NCI-H524 (cell line): ENCODE results near the gene ZBTB39.
"Not testable (repeated sequence)": the region's sequence is repeated elsewhere in the genome, so short reads cannot be mapped to it uniquely, and the experiment has no call there.

Source experiments
- DNase-seq, 2 experiments: peaks; one replicate each; lab custom pipeline; 2025; lab: John Stamatoyannopoulos, UW

Gene ZBTB39

DNA sequence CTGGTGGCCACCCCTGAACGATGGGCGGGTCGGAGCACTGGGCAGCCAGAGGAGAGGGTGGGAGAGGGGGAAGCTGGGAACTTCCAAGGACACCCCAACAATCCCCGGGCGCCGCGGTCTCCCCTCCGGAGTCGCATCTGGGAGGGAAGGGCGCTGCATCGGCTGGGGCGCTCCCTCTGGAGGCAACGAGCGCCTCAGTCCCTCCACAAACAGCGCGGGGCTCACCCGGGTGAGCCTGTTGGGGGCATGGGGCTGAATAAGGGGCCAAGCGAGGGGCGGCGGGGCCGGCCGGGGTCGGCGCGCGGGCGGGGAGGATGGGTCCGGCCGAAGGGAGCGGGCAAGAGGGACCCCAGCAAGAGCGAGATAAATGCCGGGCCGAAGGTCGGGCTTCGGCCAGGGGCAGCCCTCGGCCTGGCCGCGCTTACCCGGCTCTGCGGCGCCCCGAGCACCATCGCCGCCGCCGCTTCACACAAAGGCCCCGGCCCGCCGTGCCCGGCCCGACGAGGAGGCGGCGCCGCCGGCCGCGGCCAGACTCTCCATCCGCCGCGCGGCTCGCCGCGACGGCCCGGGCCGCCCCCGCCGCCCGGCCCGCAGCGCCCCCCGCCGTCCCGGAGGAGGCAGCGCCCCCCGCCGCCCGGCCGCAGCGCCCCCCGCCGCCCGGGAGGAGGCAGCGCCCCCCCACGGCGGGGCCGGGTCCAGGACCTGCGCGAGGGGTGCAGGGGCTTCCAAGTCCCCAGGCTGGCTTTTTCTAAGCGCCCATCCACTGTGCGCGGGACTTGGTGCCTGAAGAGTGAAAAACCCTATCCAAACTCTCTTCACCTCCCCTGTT is at the start of gene ZBTB39:
Gene ZBTB39, minus strand, starts transcription at position 567 of the 829 bp plus-strand sequence. CDS start 1,629 bp downstream, outside the sequence.
- DNase-seq, result peak; percentile 41 to 47

DNA sequence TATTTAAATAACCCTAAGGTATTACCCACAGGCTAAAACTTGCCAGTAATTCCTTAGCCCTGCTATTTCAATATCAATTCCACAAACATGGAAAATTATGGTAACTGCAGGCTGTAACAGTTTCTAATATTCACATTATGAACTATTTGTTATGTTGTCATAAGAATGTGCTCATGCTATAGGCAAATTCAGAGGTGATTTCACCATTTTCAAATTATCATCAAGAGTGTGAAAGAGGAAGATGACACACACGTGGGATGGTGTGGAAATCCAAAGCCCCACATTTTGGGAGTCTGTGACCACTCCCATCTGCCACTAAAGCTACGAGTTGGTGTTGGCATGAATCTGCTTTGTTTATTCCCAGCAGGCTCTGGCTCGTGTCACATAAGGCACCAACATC is 49.5 kb upstream of the ZBTB39 start:
- DNase-seq, result no peak

- DNase-seq, result not testable (repeated sequence)
Observed at GRCh38 chr12:57053901-57054300, 47.6 kb upstream of the ZBTB39 start.

DNA sequence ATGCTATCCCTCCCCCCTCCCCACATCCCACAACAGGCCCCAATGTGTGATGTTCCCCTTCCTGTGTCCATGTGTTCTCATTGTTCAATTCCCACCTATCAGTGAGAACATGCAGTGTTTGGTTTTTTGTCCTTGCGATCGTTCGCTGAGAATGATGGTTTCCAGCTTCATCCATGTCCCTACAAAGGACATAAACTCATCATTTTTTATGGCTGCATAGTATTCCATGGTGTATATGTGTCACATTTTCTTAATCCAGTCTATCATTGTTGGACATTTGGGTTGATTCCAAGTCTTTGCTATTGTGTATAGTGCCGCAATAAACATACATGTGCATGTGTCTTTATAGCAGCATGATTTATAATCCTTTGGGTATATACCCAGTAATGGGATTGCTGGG is 46.8 kb upstream of the ZBTB39 start:
- not testable (repeated sequence) for DNase-seq

GRCh38 chr12:57051011-57051410 is 44.7 kb upstream of the ZBTB39 start:
- DNase-seq, result no peak

GRCh38 chr12:57049890-57050289 is 43.5 kb upstream of the ZBTB39 start, which contains the start of gene MYO1A:
TSS of gene MYO1A (minus strand) at chr12:57050129. CDS start at chr12:57048323, 1,806 bp downstream.
- no peak for DNase-seq

DNA sequence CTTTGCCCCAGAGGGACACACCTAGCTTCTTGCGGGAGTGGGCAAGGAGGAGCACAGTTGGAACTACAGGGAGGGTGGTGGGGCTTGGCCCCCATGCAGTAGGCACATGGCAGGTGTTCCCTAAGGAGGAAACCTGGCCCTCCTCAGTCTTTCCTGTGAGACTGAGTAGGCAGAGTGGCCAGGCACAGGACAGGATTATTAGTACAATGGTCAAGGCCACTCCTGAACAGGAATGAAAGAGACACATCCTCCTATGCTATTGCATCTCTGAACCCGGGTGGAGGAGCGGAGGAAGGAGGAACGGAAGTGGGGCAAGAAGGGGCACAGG is 42.7 kb upstream of the ZBTB39 start:
- no peak for DNase-seq

DNA sequence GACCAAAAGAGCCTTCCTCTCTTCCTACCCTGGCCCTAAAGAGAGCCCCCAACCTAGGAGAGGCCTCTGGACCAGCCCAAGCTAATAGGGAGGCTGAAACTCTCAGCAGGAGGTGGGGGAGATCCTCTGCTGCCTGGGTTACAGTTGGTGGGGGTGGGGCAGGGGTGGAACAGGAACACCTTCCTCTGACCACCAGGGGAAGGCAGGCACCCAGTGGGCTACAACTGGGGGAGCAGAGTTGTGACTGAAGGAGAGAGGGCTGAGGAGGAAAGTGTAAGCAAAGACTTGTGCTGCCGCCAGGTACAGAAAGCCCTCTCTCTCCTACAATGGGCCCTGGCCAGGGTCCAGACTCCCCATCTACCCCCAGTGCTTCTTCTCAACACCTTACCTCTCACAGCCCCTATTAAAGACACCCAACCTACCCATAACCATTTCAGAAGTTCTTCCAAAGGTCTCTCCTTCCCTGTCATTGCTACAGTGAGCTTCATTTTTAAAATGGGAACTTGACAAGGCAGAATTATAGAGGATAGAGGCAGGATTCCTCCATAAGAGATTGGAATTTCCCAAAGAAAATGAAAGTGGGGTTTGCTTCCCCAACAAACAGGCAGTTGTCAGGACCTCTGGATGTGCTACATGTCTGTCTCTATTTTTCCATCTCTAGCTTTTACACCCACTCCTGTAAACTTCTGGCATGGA is 42.2 kb upstream of the ZBTB39 start:
- DNase-seq, result no peak

GRCh38 chr12:57047981-57048380 is 41.6 kb upstream of the ZBTB39 start:
- no peak for DNase-seq

- DNase-seq, result no peak
Observed at GRCh38 chr12:57046947-57047890, 40.9 kb upstream of the ZBTB39 start.

DNA sequence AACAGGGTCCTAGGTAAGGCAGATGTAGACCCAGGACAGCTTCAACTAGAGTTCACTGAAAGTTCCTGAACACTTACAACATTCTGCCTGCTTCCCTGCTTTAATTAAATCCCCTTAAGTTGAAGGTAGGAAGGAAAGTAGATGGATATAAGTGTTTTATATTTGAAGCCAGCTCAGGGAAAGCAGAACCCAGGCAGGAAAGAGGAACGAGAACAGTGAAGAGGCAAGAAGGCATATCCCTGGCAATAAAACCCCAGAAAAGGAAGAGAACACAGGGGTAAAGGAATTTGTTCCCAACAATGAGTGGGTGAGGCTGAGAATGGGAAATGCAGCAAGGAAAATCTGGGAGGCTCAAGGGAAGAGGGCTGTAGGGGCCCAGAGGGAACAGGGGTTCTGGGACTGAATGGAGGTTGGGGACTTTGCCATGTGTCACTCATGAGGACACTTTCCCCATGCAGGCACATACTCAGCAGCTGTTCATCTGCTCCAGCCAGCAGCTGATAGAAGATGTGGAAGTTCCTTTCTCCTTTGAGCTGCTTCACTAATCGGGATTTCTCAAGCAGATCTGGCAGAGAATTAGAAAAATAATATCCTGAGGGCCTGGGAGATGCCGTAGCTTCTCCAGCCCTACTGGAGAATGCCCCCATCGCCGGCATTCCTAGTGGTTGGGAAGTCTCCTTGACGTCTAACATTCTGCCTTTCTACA is 39.9 kb upstream of the ZBTB39 start:
- no peak for DNase-seq

DNA sequence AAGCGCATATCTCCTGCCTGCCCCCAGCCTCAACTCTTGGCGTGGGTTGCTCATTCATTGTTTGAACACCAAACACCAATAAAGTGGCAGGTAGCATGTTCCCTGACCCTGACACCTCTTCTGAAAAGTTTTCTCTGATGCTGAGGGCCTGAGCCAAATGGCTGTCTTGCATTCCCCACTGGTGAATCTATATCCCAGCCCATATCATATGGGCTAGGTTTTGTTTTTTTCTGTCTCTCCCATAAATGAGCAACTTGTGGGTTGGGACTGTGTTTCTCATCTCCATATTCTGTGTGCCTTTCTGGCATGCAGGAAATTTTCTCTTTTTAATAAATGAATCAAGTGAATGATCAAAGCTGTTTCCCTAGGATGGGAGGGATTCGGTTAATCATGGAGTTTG is 38.5 kb upstream of the ZBTB39 start:
- no peak for DNase-seq

GRCh38 chr12:57044468-57044867 is 38.1 kb upstream of the ZBTB39 start:
- no peak for DNase-seq

GRCh38 chr12:57042695-57043094 is 36.3 kb upstream of the ZBTB39 start:
- DNase-seq, result no peak

DNA sequence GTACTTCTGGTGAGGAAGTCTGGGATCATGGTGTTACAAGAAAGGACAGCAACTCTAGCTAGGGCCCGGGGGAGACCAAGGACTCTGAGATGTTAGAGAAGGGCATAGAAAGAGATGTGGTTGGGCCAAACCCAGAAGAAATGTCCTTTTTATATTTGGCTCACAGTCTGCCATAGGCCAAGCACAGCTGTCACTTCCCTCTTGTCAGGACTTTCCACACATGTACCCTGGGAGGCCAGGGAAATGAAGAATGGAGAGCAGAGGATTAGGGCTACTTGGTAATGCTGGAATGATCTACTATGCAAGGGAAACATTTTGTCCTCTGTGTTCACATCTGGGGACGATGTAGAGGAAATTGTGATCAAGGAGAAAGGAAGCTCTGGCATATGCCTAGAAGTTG is 34.4 kb upstream of the ZBTB39 start:
- peak in 1 of 2 experiments; percentile 11 for DNase-seq

- DNase-seq, result no peak
Observed at GRCh38 chr12:57040211-57040610, 33.9 kb upstream of the ZBTB39 start.

GRCh38 chr12:57039016-57039798 is 32.9 kb upstream of the ZBTB39 start:
- no peak for DNase-seq

GRCh38 chr12:57037264-57037663 is 30.9 kb upstream of the ZBTB39 start:
- DNase-seq, result no peak

DNA sequence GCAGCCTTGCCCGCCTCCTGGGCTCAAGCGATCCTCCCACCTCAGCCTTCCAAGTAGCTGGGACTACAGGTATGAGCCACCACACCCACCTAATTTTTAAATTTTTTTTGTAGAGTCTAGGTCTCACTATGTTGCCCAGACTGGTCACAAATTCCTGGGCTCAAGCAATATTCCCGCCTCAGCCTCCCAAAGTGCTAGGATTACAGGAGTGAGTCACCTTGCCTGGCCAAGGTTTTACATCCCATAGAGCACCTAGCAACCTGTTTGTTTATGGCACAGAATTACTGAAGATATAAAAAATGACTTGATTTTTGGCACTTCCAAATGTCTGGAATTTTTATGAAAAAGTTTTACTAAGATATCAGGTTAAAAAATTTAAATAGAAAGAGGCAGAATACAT is 27.1 kb upstream of the ZBTB39 start:
- no peak for DNase-seq

GRCh38 chr12:57031789-57032188 is 25.4 kb upstream of the ZBTB39 start:
- DNase-seq, result no peak
